Right lobe of liver (tissue), 6 donors: ENCODE measurements around the gene CRTC1. TPM values are rescaled to one million over a fixed set of nuclear protein-coding genes. Genes with fewer than 3 reads are reported as not detected.

Experiments used
- ATAC-seq, 4 donors: fragments of 200-7000 bp; cut with Tn5 transposase; one replicate each; pipeline ENCODE4 v1.9.1; 2020; ENCODE audit warnings: mild to moderate bottlenecking in 4 of 4, moderate library complexity in 4 of 4
- DNase-seq, 3 donors: peaks; one replicate each; pipeline ENCODE4 v3.0.0-alpha.2; 2020
- H3K27ac ChIP-seq, 3 donors: fragments of 200-600 bp; one replicate each; pipeline ENCODE4 v1.8.0; 2022
- H3K27me3 ChIP-seq, 2 donors: fragments of 200-600 bp; one replicate each; pipeline ENCODE4 v1.8.0; 2022
- H3K36me3 ChIP-seq, 4 donors: fragments of 200-600 bp; sonication (generic) in 1 of 4; one replicate each; pipeline versions ENCODE4 v1.5.1 to v1.8.0; 2017 to 2022; ENCODE audit warnings: control low read depth in 1 of 4
- H3K4me1 ChIP-seq, 4 donors: fragments of 200-600 bp; sonication (generic) in 1 of 4; one replicate each; pipeline versions ENCODE4 v1.5.1 to v1.8.0; 2017 to 2022; ENCODE audit warnings: control low read depth in 1 of 4
- H3K4me3 ChIP-seq, 3 donors: fragments of 200-600 bp; one replicate each; pipeline ENCODE4 v1.8.0; 2022
- H3K9me3 ChIP-seq, 4 donors: fragments of 200-600 bp; sonication (generic) in 1 of 4; one replicate each; pipeline versions ENCODE4 v1.5.1 to v1.8.0; 2017 to 2022; ENCODE audit warnings: control low read depth in 1 of 4
- CTCF ChIP-seq, 4 donors: fragments of 200-600 bp in 3 of 4; fragments of 450-650 bp in 1 of 4; IDR thresholded peaks; one replicate each; pipeline versions ENCODE4 v1.5.1 to v1.8.0; 2016 to 2022; ENCODE audit warnings: antibody characterized with exemption in 4 of 4, mild to moderate bottlenecking in 2 of 4
- POLR2A ChIP-seq: fragments of 450-650 bp; IDR thresholded peaks from one replicate; pipeline ENCODE4 v1.6.1; 2017; ENCODE audit warnings: antibody characterized with exemption, mild to moderate bottlenecking
- WGBS: methylation state at CpG from one replicate; pipeline ENCODE4 v1.1.6; 2018; ENCODE audit warnings: low coverage, low lambda C conversion rate; ENCODE audit not compliant: insufficient coverage; ENCODE audit errors: missing lambda C conversion rate; 5-methylcytosine and 5-hydroxymethylcytosine counted together
- intact Hi-C, 2 donors: fragments of 100-400 bp; cut with DNase I; formaldehyde crosslinking; loops; one replicate each; pipeline versions ENCODE4 v1.11.2 to v1.14.1; 2022
- total RNA-seq, 6 experiments: library from RNA; depleted of rRNA in 2 of 6; stranded (reverse); fragments of >200 nt in 2 of 6; fragmentation: NEBNext Ultra II Directional in 3 of 6; extraction: Animal tissue kit (Norgen Biotek cat#: 25700) in 3 of 6; gene quantifications; one replicate each; pipeline versions ENCODE4 v1.1.0 to v1.2.4, GENCODE V29; 2016 to 2023
- donor health status: DM: no; HTN: yes; CAD: no.
- donor health status: DM: no; HTN: no; CAD: no.
- donor health status: DM: no; HTN: no; CAD: no.
- donor health status: DM: no; HTN: yes; CAD: no.
- donor health status: DM: no; HTN: yes; CAD: no.

Gene CRTC1
- total RNA-seq, 6 experiments from 2014 or later = 1.7 to 7.2 (median 4.9) TPM

DNA sequence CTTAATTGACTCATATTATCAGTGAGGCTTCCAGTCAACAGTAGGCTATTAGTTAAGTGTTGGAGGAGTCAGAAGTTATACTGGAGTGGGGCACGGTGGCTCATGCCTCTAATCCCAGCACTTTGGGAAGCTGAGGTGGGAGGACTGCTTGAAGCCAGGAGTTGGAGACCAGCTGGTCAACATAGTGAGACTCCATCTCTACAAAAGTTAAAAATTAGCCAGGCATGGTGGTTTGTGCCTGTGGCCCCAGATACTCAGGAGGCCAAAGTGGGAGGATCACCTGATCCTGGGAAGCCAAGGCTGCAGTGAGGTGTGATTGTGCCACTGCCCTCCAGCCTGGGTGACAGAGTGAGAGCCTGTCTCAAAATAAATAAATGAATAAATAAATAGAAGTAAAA lies 54.5 kb downstream of the CRTC1 start:
- Histone ChIP-seq H3K4me1 (peaks cover 0 to 9% (median 0%) of the 10 kb centered on the region in 4 donors), H3K27ac (no peak overlapping the region)

GRCh38 chr19:18738961-18739690 lies 55.6 kb downstream of the CRTC1 start:
- Histone ChIP-seq H3K9me3 (no peaks in the 10 kb centered on the region), H3K36me3 (no peaks in the 10 kb centered on the region), H3K4me3 (no peak overlapping the region), H3K27me3 (no peaks in the 10 kb centered on the region), H3K27ac (no peak overlapping the region), H3K4me1 (peaks cover 0 to 9% (median 0%) of the 10 kb centered on the region in 4 donors)
- intact Hi-C loops = no loop called here
- no peak for ATAC-seq
- DNase-seq = no peak
- WGBS = 63% methylated on average over 2 of the region's 20 CpGs
- TF ChIP-seq CTCF (IDR thresholded peaks at IDR 0.05) = no peak
- TF ChIP-seq POLR2A = no peak

More for the DNA sequence above, 54.5 kb downstream of the CRTC1 start:
- no peaks in the 10 kb centered on the region for H3K9me3 ChIP-seq
- WGBS = 44% methylated on average over 1 of the region's 1 CpG
- no peaks in the 10 kb centered on the region for H3K27me3 ChIP-seq
- no peaks in the 10 kb centered on the region for H3K36me3 ChIP-seq
- TF ChIP-seq POLR2A (no peak), CTCF (IDR thresholded peaks at IDR 0.05) (no peak)
- no peak overlapping the region for H3K4me3 ChIP-seq
- DNase-seq (peak in 1 of 3 donors; percentile 70), ATAC-seq (peak; percentile 61 to 84 (median 84))
- intact Hi-C loops = no loop called here

GRCh38 chr19:18741124-18742121 lies 57.9 kb downstream of the CRTC1 start:
- no peak overlapping the region for H3K4me3 ChIP-seq
- no peaks in the 10 kb centered on the region for H3K27me3 ChIP-seq
- no peak overlapping the region for H3K27ac ChIP-seq
- peaks cover 0 to 9% (median 0%) of the 10 kb centered on the region in 4 donors for H3K4me1 ChIP-seq
- intact Hi-C loops = no loop called here
- no peaks in the 10 kb centered on the region for H3K36me3 ChIP-seq
- ATAC-seq = peak in 2 of 4 donors; percentile 1 to 29
- no peak for TF ChIP-seq POLR2A
- no peak for TF ChIP-seq CTCF (IDR thresholded peaks at IDR 0.05)
- DNase-seq = no peak
- H3K9me3 ChIP-seq = no peaks in the 10 kb centered on the region
- WGBS = 50% methylated on average over 2 of the region's 27 CpGs

- H3K27ac ChIP-seq = no peak overlapping the region
- peaks cover 0 to 9% (median 0%) of the 10 kb centered on the region in 4 donors for H3K4me1 ChIP-seq
- WGBS = no CpG with 5 or more reads among the region's 14 CpGs
Observed at GRCh38 chr19:18742324-18742723, 58.8 kb downstream of the CRTC1 start.

More at GRCh38 chr19:18742324-18742723, 58.8 kb downstream of the CRTC1 start:
- intact Hi-C loops = no loop called here
- Histone ChIP-seq H3K9me3 (no peaks in the 10 kb centered on the region), H3K36me3 (no peaks in the 10 kb centered on the region), H3K4me3 (no peak overlapping the region), H3K27me3 (no peaks in the 10 kb centered on the region)
- DNase-seq (no peak), ATAC-seq (no peak)
- TF ChIP-seq POLR2A = no peak
- no peak for TF ChIP-seq CTCF (IDR thresholded peaks at IDR 0.05)
